K562 (cell line): Measurements from ENCODE around the gene BDNF. TPM values are rescaled to one million over a fixed set of nuclear protein-coding genes. Genes with fewer than 3 reads are reported as not detected.

ENCODE experiments used
- ATAC-seq: fragments of 200-7000 bp; cut with Tn5 transposase; 3 replicates; pipeline ENCODE4 v1.9.1; 2020; ENCODE audit warnings: moderate library complexity
- BruUV-seq: library from RNA; stranded (reverse); fragments of 400-500 nt; replicated peaks from 2 replicates; lab custom pipeline; 2021; lab: Mats Ljungman, UMichigan
- CTCF ChIA-PET: fragments of 300-600 bp; formaldehyde crosslinking; extraction: SDS; loops from one replicate; lab custom pipeline; 2021; ENCODE audit warnings: low intra/inter-chr PET ratio; lab: Yijun Ruan, JAX
- POLR2A ChIA-PET: fragments of 300-600, 350-650 bp; sonication (Branson Sonifier 250); formaldehyde crosslinking; extraction: SDS; loops from one replicate; lab custom pipeline; 2021; ENCODE audit warnings: antibody characterized with exemption, inconsistent platforms; lab: Yijun Ruan, JAX
- DNase-seq, 4 experiments: peaks; one replicate each; pipeline versions ENCODE4 v3.0.0 to v3.0.0-alpha.2; 2011 to 2018; ENCODE audit warnings: low spot score in 3 of 4, mixed read lengths in 3 of 4; ENCODE audit errors: extremely low read depth in 1 of 4
- FAIRE-seq: peaks from 2 replicates; lab custom pipeline; 2011; peaks lifted over from hg19 to GRCh38; lab: Jason Lieb, UNC
- H2AFZ ChIP-seq: 2 replicates; pipeline ENCODE4 v1.6.0; 2011; ENCODE audit warnings: low read depth, low read length, control low read depth, inconsistent platforms
- H3K27ac ChIP-seq: fragments of 200-600 bp; 3 replicates; pipeline ENCODE4 v1.8.0; 2011; ENCODE audit warnings: low read depth, mild to moderate bottlenecking, control low read depth, inconsistent platforms, low read length, moderate library complexity, mixed read lengths; ENCODE audit errors: extremely low read depth
- H3K27me3 ChIP-seq, 2 experiments: fragments of 300-600 bp in 1 of 2; 2 replicates in 1 of 2; 3 replicates in 1 of 2; pipeline versions ENCODE4 v1.6.0 to v1.8.0; 2011; ENCODE audit warnings: inconsistent platforms in 2 of 2, low read length in 2 of 2, mild to moderate bottlenecking in 1 of 2, mixed read lengths in 1 of 2, moderate library complexity in 1 of 2; ENCODE audit not compliant: control insufficient read depth in 2 of 2, insufficient read depth in 2 of 2
- H3K36me3 ChIP-seq: fragments of 300-600 bp; 3 replicates; pipeline ENCODE4 v1.8.0; 2011; ENCODE audit warnings: mild to moderate bottlenecking, low read length, inconsistent platforms; ENCODE audit not compliant: control insufficient read depth, insufficient read depth
- H3K4me1 ChIP-seq, 2 experiments: fragments of 200-600 bp in 1 of 2; replicated peaks in 1 of 2; 2 replicates in 1 of 2; 3 replicates in 1 of 2; pipeline versions ENCODE4 v1.5.1 to v1.8.0; 2011; ENCODE audit warnings: inconsistent platforms in 2 of 2, low read length in 2 of 2, mild to moderate bottlenecking in 1 of 2, mixed read lengths in 1 of 2, moderate library complexity in 1 of 2; ENCODE audit not compliant: control insufficient read depth in 2 of 2, insufficient read depth in 2 of 2
- H3K4me2 ChIP-seq: 2 replicates; pipeline ENCODE4 v1.6.1; 2011; ENCODE audit warnings: low read length, control low read depth, inconsistent platforms, mixed read lengths; ENCODE audit not compliant: insufficient read depth
- H3K4me3 ChIP-seq: fragments of 200-600 bp; sonication (generic), shearing (Covaris generic); 2 replicates; pipeline ENCODE4 v1.5.1; 2016; ENCODE audit warnings: control low read depth, inconsistent platforms
- H3K79me2 ChIP-seq: fragments of 200-600 bp; 3 replicates; pipeline ENCODE4 v1.8.0; 2011; ENCODE audit warnings: low read length, inconsistent platforms; ENCODE audit not compliant: control insufficient read depth, insufficient read depth
- H3K9ac ChIP-seq, 2 experiments: 2 replicates each; pipeline versions ENCODE4 v1.6.0 to v1.6.1; 2011; ENCODE audit warnings: low read depth in 2 of 2, low read length in 2 of 2, control low read depth in 1 of 2, inconsistent platforms in 1 of 2, mild to moderate bottlenecking in 1 of 2, mixed read lengths in 1 of 2; ENCODE audit not compliant: insufficient read depth in 1 of 2
- H3K9me1 ChIP-seq: one replicate; pipeline ENCODE4 v1.6.0; 2011; ENCODE audit warnings: inconsistent platforms, mild to moderate bottlenecking, low read length, moderate library complexity; ENCODE audit not compliant: control insufficient read depth, insufficient read depth
- H3K9me3 ChIP-seq: replicated peaks from 2 replicates; pipeline ENCODE4 v1.5.1; 2011; ENCODE audit warnings: low read depth, low read length, inconsistent platforms; ENCODE audit not compliant: control insufficient read depth, insufficient read depth
- H4K20me1 ChIP-seq: replicated peaks from 2 replicates; pipeline ENCODE4 v1.6.1; 2011; ENCODE audit warnings: low read length, inconsistent platforms, mixed read lengths; ENCODE audit not compliant: control insufficient read depth, insufficient read depth
- BCL6 ChIP-seq: fragments of 250-450 bp; sonication (Bioruptor Pico); IDR thresholded peaks from 2 replicates; pipeline ENCODE4 v1.4.0; 2020
- BCOR ChIP-seq: fragments of 450-650 bp; IDR thresholded peaks from 2 replicates; pipeline ENCODE4 v1.6.1; 2016
- CTBP1 ChIP-seq: fragments of 450-650 bp; IDR thresholded peaks from 2 replicates; pipeline ENCODE4 v1.6.1; 2016; ENCODE audit warnings: borderline replicate concordance
- MTF1 ChIP-seq: fragments of 250-450 bp; sonication (Bioruptor Pico); IDR thresholded peaks from 2 replicates; pipeline ENCODE4 v1.9.0; 2021; ENCODE audit warnings: moderate library complexity, mild to moderate bottlenecking, inconsistent platforms, borderline replicate concordance
- NFATC3 ChIP-seq: fragments of 450-650 bp; IDR thresholded peaks from 2 replicates; pipeline ENCODE4 v1.6.1; 2017; ENCODE audit warnings: mild to moderate bottlenecking
- PRPF4 ChIP-seq: fragments of 200-400 bp; formaldehyde crosslinking; IDR thresholded peaks from one replicate; pipeline ENCODE4 v1.6.1; 2017; ENCODE audit warnings: low read length, low read depth, mild to moderate bottlenecking; ENCODE audit not compliant: insufficient read depth, poor library complexity, severe bottlenecking
- RCOR1 ChIP-seq, 2 experiments: IDR thresholded peaks; 2 replicates each; pipeline ENCODE4 v1.6.1; 2012; ENCODE audit warnings: low read depth in 2 of 2, low read length in 2 of 2, borderline replicate concordance in 1 of 2, improper control_type of control experiment in 1 of 2
- TAF15 ChIP-seq: fragments of 200-400 bp; formaldehyde crosslinking; IDR thresholded peaks from 2 replicates; pipeline ENCODE4 v1.6.1; 2017; ENCODE audit warnings: mild to moderate bottlenecking, low read depth, low read length, moderate library complexity
- TAL1 ChIP-seq: fragments of 450-650 bp; IDR thresholded peaks from 2 replicates; pipeline ENCODE4 v1.6.1; 2016; ENCODE audit warnings: mild to moderate bottlenecking
- ZNF197 ChIP-seq: fragments of 200-800 bp; sonication (Bioruptor generic); IDR thresholded peaks from 2 replicates; pipeline ENCODE4 v1.6.1; 2016; ENCODE audit warnings: low read depth, missing genetic modification characterization, missing compliant biosample characterization
- ZNF431 ChIP-seq: sonication (generic); formaldehyde crosslinking; IDR thresholded peaks from 2 replicates; pipeline ENCODE4 v1.8.0; 2022; ENCODE audit warnings: mild to moderate bottlenecking, missing genetic modification reagents
- ZNF766 ChIP-seq: fragments of 200-800 bp; sonication (Bioruptor generic); conservative IDR thresholded peaks from 2 replicates; pipeline ENCODE4 v1.6.1; 2016; ENCODE audit warnings: missing genetic modification characterization, missing compliant biosample characterization
- WGBS: fragments of 100-300 bp; shearing (Covaris generic); methylation state at CpG from one replicate; pipeline ENCODE4 v1.1.6; 2016; ENCODE audit warnings: low coverage, mixed read lengths; ENCODE audit not compliant: insufficient coverage; ENCODE audit errors: missing lambda C conversion rate; 5-methylcytosine and 5-hydroxymethylcytosine counted together
- in situ Hi-C: fragments of 300-500 bp; cut with MboI; formaldehyde crosslinking; loops from 4 replicates; pipeline ENCODE4 v1.15.0; 2018; ENCODE audit warnings: inconsistent platforms, mixed read lengths
- intact Hi-C: fragments of 100-400 bp; cut with micrococcal nuclease; formaldehyde crosslinking; loops from 2 replicates; pipeline ENCODE4 v1.14.2; 2022
- polyA plus RNA-seq, 8 experiments: library from polyadenylated mRNA; depleted of rRNA in 4 of 8; stranded (reverse) in 5 of 8; unstranded in 3 of 8; fragments of >200 nt; fragmentation: Nextera tagmentation in 2 of 8; fragmentation: Illumina TruSeq in 1 of 8; extraction: Ambion mirVana in 2 of 8; extraction: Trizol in 1 of 8; gene quantifications; 2 replicates each; pipeline versions ENCODE4 v1.2.1 to v1.2.3, GENCODE V29; 2011 to 2014; ENCODE audit warnings: inconsistent platforms in 1 of 8, missing spikeins in 1 of 8
- total RNA-seq, 7 experiments: library from RNA; depleted of rRNA in 6 of 7; stranded (reverse); fragments of >200 nt in 6 of 7; fragmentation: Illumina TruSeq in 2 of 7; extraction: Trizol in 2 of 7; gene quantifications; 2 replicates each; pipeline versions ENCODE4 v1.2.1 to v1.2.3, GENCODE V29; 2011 to 2021; ENCODE audit warnings: low replicate concordance in 1 of 7
- TF ChIP-seq, protein P1 (sequence below): fragments of 200-800 bp; sonication (Bioruptor generic); IDR thresholded peaks from 2 replicates; pipeline ENCODE4 v1.6.1; 2017; ENCODE audit warnings: missing genetic modification characterization, missing compliant biosample characterization
- TF ChIP-seq, protein P2 (sequence below): fragments of 450-650 bp; formaldehyde crosslinking; IDR thresholded peaks from 2 replicates; pipeline ENCODE4 v1.4.0; 2020; ENCODE audit warnings: mild to moderate bottlenecking

BDNF gene
- total and polyA plus RNA-seq, 9 of the 15 experiments (the other 6 are each of a cell fraction or from before 2014, with no cell fraction given), result 0.04 TPM; not detected in 8

DNA sequence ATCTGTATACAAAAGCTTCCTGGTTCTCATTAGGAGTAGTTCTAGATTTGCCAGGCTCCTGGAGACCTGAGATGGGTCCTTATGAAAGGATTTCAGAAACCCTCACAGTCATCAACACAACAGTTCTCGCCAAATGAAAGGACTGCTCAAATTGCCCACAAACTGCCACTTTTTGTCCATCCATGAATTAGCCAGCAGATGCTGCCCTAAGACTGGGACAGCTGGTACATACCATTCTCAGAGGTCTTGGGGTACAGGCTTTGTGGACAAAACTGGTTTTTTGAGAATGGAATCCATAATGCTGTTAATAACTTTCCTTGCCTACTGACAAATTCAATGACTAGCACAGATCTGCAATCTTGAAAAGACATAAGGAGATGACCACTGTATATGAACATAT is 23.4 kb upstream of the BDNF start:
- H2AFZ ChIP-seq, result no peak overlapping the region
- BruUV-seq, result no TSS peak
- no peaks in the 10 kb centered on the region for H3K9me3 ChIP-seq
- POLR2A ChIA-PET, result no interaction called here
- 0% methylated on average over 1 of the region's 1 CpG for WGBS
- ATAC-seq, result no peak
- no peak for TF ChIP-seq ZNF197 (CRISPR knock-in tag)
- no peak for TF ChIP-seq BCL6
- no peak for TF ChIP-seq MTF1 (CRISPR knock-in tag)
- no peak for TF ChIP-seq TAL1
- TF ChIP-seq TAF15, result no peak
- no peak for TF ChIP-seq RCOR1 (IDR thresholded peaks at IDR 0.05; ENCODE audit: borderline replicate concordance in 1 of 2, low read depth in 2 of 2, low read length in 2 of 2)
- TF ChIP-seq NFATC3, result no peak
- TF ChIP-seq ZNF766, result no peak
- in situ Hi-C loops, result no loop called here
- H3K9ac ChIP-seq, result no peak overlapping the region
- no peaks in the 10 kb centered on the region for H3K27me3 ChIP-seq
- H3K36me3 ChIP-seq, result no peaks in the 10 kb centered on the region
- no peak for FAIRE-seq
- no peak overlapping the region for H3K4me2 ChIP-seq
- DNase-seq, result no peak
- peaks cover 0 to 3% of the 10 kb centered on the region in 2 experiments; a peak in 1 of 5 replicates for H3K4me1 ChIP-seq
- no peak overlapping the region for H3K4me3 ChIP-seq
- H3K27ac ChIP-seq, result no peak overlapping the region
- H3K9me1 ChIP-seq, result no peaks in the 10 kb centered on the region
- H4K20me1 ChIP-seq, result no peaks in the 10 kb centered on the region
- intact Hi-C loops, result no loop called here
- CTCF ChIA-PET, result no interaction called here
- no peaks in the 10 kb centered on the region for H3K79me2 ChIP-seq

- intact Hi-C loops, result no loop called here
- H3K9ac ChIP-seq, result no peak overlapping the region
- no peak overlapping the region for H3K4me2 ChIP-seq
- FAIRE-seq, result no peak
- no peak overlapping the region for H3K27ac ChIP-seq
- H3K9me3 ChIP-seq, result no peaks in the 10 kb centered on the region
- H3K36me3 ChIP-seq, result no peaks in the 10 kb centered on the region
- no peaks in the 10 kb centered on the region for H3K9me1 ChIP-seq
- no peaks in the 10 kb centered on the region for H3K79me2 ChIP-seq
- DNase-seq, result no peak
- H3K27me3 ChIP-seq, result no peaks in the 10 kb centered on the region
- ChIA-PET CTCF (no interaction called here), POLR2A (no interaction called here)
- in situ Hi-C loops, result no loop called here
- H3K4me3 ChIP-seq, result no peak overlapping the region
- WGBS, result 0% methylated on average over 18 of the region's 18 CpGs
- peaks cover 0 to 3% of the 10 kb centered on the region in 2 experiments; a peak in 1 of 5 replicates for H3K4me1 ChIP-seq
- H2AFZ ChIP-seq, result no peak overlapping the region
- ATAC-seq, result no peak
- H4K20me1 ChIP-seq, result no peaks in the 10 kb centered on the region
- no TSS peak for BruUV-seq
- TF ChIP-seq, protein P1, sequence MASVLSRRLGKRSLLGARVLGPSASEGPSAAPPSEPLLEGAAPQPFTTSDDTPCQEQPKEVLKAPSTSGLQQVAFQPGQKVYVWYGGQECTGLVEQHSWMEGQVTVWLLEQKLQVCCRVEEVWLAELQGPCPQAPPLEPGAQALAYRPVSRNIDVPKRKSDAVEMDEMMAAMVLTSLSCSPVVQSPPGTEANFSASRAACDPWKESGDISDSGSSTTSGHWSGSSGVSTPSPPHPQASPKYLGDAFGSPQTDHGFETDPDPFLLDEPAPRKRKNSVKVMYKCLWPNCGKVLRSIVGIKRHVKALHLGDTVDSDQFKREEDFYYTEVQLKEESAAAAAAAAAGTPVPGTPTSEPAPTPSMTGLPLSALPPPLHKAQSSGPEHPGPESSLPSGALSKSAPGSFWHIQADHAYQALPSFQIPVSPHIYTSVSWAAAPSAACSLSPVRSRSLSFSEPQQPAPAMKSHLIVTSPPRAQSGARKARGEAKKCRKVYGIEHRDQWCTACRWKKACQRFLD, result no peak
- TF ChIP-seq, protein P2, sequence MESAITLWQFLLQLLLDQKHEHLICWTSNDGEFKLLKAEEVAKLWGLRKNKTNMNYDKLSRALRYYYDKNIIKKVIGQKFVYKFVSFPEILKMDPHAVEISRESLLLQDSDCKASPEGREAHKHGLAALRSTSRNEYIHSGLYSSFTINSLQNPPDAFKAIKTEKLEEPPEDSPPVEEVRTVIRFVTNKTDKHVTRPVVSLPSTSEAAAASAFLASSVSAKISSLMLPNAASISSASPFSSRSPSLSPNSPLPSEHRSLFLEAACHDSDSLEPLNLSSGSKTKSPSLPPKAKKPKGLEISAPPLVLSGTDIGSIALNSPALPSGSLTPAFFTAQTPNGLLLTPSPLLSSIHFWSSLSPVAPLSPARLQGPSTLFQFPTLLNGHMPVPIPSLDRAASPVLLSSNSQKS, result no peak
- TF ChIP-seq PRPF4 (no peak), BCOR (no peak), ZNF431 (CRISPR knock-in tag) (no peak), CTBP1 (no peak)
Measured at GRCh38 chr11:27722953-27723344, 22.7 kb upstream of the BDNF start.
